ENCODE data around the gene RCAN3.
A peak's percentile ranks its signal among the peaks of the same experiment; 100 is the strongest.
"Not testable (repeated sequence)": the region's sequence is repeated elsewhere in the genome, so short reads cannot be mapped to it uniquely, and the experiment has no call there.

Gene RCAN3

DNA sequence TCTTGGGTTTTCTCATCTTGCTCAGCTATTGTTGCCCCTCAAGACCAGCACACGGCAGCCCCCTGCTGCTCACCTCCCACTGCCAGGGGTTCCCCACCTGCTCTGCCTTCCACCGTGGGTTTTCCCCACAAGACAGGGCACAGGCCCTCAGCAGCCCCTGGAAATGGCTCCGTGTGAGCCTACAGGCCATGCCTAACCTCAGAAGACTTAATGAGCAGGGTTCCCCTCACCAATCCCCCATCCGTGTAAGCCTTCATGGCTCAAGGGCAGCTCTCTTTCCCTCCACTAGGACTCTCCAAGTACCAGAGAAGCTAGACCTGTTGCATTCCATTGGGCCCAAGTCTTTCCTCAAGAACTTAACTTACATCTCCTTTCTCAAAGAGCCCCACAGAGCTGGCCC is 18.4 kb upstream of the RCAN3 start:
- Histone ChIP-seq H3K4me3 (ENCODE audit: low read depth, low read length) (no peak overlapping the region), H3K27ac (ENCODE audit: low read depth, low read length) (no peak overlapping the region), H3K4me1 (ENCODE audit: control insufficient read depth, insufficient read depth, low read length, unreplicated experiment) (no peaks in the 10 kb centered on the region), H2AFZ (ENCODE audit: low read length, unreplicated experiment) (no peak overlapping the region), H3K36me3 (ENCODE audit: insufficient read depth, low read length) (no peaks in the 10 kb centered on the region), H3K27me3 (ENCODE audit: insufficient read depth, low read length) (no peaks in the 10 kb centered on the region), H3K79me2 (ENCODE audit: control insufficient read depth, insufficient read depth, low read length, unreplicated experiment) (no peaks in the 10 kb centered on the region)

DNA sequence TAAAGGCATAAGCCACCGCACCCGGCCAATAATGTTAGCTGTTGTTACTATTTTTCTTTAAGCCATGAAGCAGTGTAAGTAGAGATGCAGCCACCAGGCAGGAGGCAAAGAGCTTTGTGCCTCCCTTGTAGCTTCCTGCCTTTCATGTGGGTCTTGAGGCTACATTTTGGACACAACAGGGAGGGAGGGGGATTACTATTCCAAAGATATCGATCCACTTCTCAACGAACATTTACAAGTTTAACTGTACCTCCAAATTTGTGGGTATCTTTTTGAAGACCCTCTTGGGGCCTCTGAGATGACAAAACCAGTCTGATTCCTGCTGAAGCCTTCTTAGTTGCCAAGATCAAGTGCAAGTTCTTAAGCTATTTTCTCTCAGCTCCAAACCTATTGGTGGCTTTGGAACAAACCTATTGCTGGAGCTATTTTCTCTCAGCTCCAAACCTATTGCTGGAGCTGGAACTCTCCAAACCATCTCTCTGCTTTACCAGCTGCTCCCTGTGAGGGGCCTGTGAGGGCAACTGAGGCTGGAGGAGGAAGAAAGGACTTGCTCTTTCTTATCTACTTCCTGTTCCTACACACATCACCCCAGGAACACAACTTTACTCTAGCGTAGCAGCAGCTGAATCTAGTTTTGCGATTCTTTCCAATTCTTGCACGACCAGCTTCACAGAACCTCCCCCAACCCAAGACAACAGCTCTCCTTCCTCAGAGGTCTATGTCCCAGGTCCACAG is 16.1 kb upstream of the RCAN3 start:
- H3K4me1 ChIP-seq (ENCODE audit: control insufficient read depth, insufficient read depth, low read length, unreplicated experiment) = peaks cover 1% of the 10 kb centered on the region
- H3K36me3 ChIP-seq (ENCODE audit: insufficient read depth, low read length) = no peaks in the 10 kb centered on the region
- H3K4me3 ChIP-seq (ENCODE audit: low read depth, low read length) = no peak overlapping the region
- H2AFZ ChIP-seq (ENCODE audit: low read length, unreplicated experiment) = no peak overlapping the region
- peaks cover 8% of the 10 kb centered on the region for H3K27me3 ChIP-seq (ENCODE audit: insufficient read depth, low read length)
- H3K79me2 ChIP-seq (ENCODE audit: control insufficient read depth, insufficient read depth, low read length, unreplicated experiment) = no peaks in the 10 kb centered on the region
- no peak overlapping the region for H3K27ac ChIP-seq (ENCODE audit: low read depth, low read length)

DNA sequence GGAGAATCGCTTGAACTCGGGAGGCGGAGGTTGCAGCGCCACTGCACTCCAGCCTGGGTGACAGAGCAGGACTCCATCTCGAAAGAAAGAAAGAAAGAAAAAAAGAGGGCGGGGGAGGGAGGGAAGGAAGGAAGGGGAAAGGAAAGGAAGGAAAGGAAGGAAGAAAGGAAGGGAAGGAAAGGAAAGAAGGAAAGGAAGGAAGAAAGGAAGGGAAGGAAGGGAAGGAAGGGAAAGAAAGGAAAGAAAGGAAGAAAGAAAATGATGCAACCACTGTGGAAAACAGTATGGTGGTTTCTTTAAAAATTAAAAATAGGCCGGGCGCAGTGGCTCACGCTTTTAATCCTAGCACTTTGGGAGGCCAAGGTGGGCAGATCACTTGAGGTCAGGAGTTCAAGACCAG is 15.2 kb upstream of the RCAN3 start:
- Histone ChIP-seq H3K27me3 (ENCODE audit: insufficient read depth, low read length) (peaks cover 10% of the 10 kb centered on the region), H3K4me1 (ENCODE audit: control insufficient read depth, insufficient read depth, low read length, unreplicated experiment) (peaks cover 7% of the 10 kb centered on the region), H2AFZ (ENCODE audit: low read length, unreplicated experiment) (no peak overlapping the region), H3K27ac (ENCODE audit: low read depth, low read length) (no peak overlapping the region), H3K79me2 (ENCODE audit: control insufficient read depth, insufficient read depth, low read length, unreplicated experiment) (no peaks in the 10 kb centered on the region), H3K36me3 (ENCODE audit: insufficient read depth, low read length) (no peaks in the 10 kb centered on the region), H3K4me3 (ENCODE audit: low read depth, low read length) (no peak overlapping the region)

DNA sequence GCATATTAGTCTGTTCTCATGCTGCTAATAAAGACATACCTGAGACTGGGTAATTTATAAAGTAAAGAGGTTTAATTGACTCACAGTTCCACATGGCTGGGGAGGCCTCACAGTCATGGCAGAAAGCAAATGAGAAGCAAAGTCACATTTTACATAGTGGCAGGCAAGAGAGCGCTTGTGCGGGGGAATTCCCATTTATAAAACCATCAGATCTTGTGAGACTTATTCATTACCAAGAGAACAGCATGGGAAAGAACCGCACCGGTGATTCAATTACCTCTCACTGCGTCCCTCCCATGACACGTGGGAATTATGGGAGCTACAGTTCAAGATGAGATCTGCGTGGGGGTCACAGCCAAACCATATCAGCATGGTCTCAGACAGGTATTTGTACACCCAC is 14.5 kb upstream of the RCAN3 start:
- H3K27ac ChIP-seq (ENCODE audit: low read depth, low read length); H3K4me3 ChIP-seq (ENCODE audit: low read depth, low read length); H2AFZ ChIP-seq (ENCODE audit: low read length, unreplicated experiment); H3K79me2 ChIP-seq (ENCODE audit: control insufficient read depth, insufficient read depth, low read length, unreplicated experiment); H3K36me3 ChIP-seq (ENCODE audit: insufficient read depth, low read length); H3K4me1 ChIP-seq (ENCODE audit: control insufficient read depth, insufficient read depth, low read length, unreplicated experiment): not testable (repeated sequence)
- H3K27me3 ChIP-seq (ENCODE audit: insufficient read depth, low read length) = peaks cover 10% of the 10 kb centered on the region

DNA sequence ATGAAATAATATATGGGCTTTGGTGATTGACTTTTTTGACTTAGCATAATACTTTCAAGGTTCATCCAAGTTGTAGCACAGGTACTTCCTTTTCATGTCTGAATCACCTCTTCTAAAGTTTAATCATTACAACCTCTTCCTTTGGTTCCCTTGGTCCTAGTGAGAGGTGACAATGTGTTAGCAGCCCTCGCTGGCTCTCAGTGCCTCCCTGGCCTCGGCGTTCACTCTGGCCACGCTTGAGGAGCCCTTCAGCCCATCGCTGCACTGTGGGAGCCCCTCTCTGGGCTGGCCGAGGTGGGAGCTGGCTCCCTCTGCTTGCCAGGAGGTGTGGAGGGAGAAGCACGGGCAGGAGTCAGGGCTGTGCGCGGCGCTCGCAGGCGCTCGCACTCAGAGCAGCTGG is 13.0 kb upstream of the RCAN3 start:
- H2AFZ ChIP-seq (ENCODE audit: low read length, unreplicated experiment) = no peak overlapping the region
- H3K4me1 ChIP-seq (ENCODE audit: control insufficient read depth, insufficient read depth, low read length, unreplicated experiment) = peaks cover 7% of the 10 kb centered on the region
- peaks cover 10% of the 10 kb centered on the region for H3K27me3 ChIP-seq (ENCODE audit: insufficient read depth, low read length)
- H3K36me3 ChIP-seq (ENCODE audit: insufficient read depth, low read length) = no peaks in the 10 kb centered on the region
- H3K4me3 ChIP-seq (ENCODE audit: low read depth, low read length) = no peak overlapping the region
- H3K79me2 ChIP-seq (ENCODE audit: control insufficient read depth, insufficient read depth, low read length, unreplicated experiment) = no peaks in the 10 kb centered on the region
- H3K27ac ChIP-seq (ENCODE audit: low read depth, low read length) = no peak overlapping the region

DNA sequence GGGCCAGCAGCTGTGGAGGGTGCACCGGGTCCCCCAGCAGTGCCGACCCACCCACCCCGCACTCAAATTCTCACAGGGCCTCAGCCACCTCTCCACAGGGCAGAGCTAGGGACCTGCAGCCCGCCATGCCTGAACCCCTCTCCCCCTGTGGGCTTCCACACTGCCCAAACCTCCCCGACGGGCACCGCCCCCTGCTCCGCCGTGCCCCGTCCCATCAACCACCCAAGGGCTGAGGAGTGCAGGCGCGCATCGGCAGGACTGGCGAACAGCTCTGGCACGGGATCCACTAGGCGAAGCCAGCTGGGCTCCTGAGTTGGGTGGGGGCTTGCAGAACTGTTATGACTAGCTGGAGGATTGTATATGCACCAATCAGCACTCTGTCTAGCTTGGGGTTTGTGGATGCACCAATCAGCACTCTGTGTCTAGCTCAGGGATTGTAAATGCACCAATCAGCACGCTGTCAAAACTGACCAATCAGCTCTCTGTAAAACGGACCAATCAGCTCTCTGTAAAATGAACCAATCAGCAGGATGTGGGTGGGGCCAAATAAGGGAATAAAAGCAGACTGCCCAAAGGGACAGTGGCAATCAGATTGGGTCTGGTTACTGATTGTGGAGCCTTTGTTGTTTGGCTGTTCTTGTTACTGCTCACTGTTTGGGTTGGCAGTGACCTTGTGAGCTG is 12.4 kb upstream of the RCAN3 start:
- H3K4me1 ChIP-seq (ENCODE audit: control insufficient read depth, insufficient read depth, low read length, unreplicated experiment) = peaks cover 7% of the 10 kb centered on the region
- no peaks in the 10 kb centered on the region for H3K79me2 ChIP-seq (ENCODE audit: control insufficient read depth, insufficient read depth, low read length, unreplicated experiment)
- H3K27me3 ChIP-seq (ENCODE audit: insufficient read depth, low read length) = peaks cover 10% of the 10 kb centered on the region
- H3K4me3 ChIP-seq (ENCODE audit: low read depth, low read length) = no peak overlapping the region
- H2AFZ ChIP-seq (ENCODE audit: low read length, unreplicated experiment) = no peak overlapping the region
- H3K27ac ChIP-seq (ENCODE audit: low read depth, low read length) = no peak overlapping the region
- H3K36me3 ChIP-seq (ENCODE audit: insufficient read depth, low read length) = no peaks in the 10 kb centered on the region

DNA sequence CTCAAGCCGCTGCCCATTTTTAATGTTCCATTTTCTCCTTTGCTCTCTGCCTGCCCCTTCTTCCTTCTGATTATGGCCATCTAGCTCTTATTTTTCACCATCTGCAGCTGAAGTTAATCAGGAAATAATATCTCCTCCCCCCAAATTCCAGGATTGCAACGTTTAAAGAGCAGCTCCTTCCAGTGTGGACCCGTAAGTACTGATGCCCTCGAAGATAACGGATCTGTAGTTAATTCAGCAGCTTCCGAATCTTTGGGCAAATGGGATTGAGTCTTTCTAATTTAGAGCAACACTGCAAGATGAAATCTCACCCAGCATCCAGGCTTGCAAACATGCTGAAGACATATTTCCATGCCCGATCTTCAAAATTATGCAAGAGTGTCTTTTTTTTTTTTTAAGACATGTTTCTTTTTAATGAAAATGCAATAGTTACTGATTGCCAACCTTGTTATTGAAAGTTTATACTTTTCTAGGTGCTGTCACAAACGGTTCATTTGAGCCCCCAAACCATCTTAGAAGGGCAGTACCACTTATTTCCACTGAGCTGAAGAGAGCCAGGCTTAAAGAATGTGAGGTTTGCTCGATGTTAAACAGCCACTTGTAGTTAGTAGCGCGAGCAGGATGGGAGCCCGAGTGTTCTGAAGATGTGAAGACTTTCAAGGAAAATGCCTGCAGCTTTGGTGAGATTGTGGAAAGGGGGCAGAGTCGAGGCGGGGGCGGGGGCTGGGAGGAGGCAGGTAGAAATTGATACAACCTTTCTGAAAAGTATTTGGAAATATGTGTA is 10.9 kb upstream of the RCAN3 start:
- Histone ChIP-seq H3K36me3 (ENCODE audit: insufficient read depth, low read length) (no peaks in the 10 kb centered on the region), H3K79me2 (ENCODE audit: control insufficient read depth, insufficient read depth, low read length, unreplicated experiment) (no peaks in the 10 kb centered on the region), H3K27me3 (ENCODE audit: insufficient read depth, low read length) (peaks cover 15% of the 10 kb centered on the region), H3K4me3 (ENCODE audit: low read depth, low read length) (peak overlapping the region; percentile 30; the same call in 1 of the 2 replicates), H2AFZ (ENCODE audit: low read length, unreplicated experiment) (peak overlapping the region; percentile 15), H3K4me1 (ENCODE audit: control insufficient read depth, insufficient read depth, low read length, unreplicated experiment) (peaks cover 7% of the 10 kb centered on the region), H3K27ac (ENCODE audit: low read depth, low read length) (no peak overlapping the region)

DNA sequence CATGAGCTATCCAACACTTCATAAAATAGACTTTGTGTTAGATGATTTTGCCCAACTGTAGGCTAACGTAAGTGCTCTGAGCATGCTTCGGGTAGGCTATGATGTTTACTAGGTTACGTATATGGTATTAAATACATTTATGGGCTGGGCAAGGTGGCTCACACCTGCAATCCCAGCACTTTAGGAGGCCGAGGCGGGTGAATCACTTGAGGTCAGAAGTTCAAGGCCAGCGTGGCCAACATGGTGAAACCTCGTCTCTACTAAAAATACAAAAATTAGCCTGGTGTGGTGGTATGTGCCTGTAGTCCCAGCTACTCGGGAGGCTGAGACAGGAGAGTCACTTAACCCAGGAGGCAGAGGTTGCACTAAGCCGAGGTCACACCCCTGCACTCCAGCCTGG is 9.7 kb upstream of the RCAN3 start:
- peaks cover 16% of the 10 kb centered on the region for H3K27me3 ChIP-seq (ENCODE audit: insufficient read depth, low read length)
- not testable (repeated sequence) for H3K4me1 ChIP-seq (ENCODE audit: control insufficient read depth, insufficient read depth, low read length, unreplicated experiment); H3K27ac ChIP-seq (ENCODE audit: low read depth, low read length); H2AFZ ChIP-seq (ENCODE audit: low read length, unreplicated experiment); H3K79me2 ChIP-seq (ENCODE audit: control insufficient read depth, insufficient read depth, low read length, unreplicated experiment); H3K36me3 ChIP-seq (ENCODE audit: insufficient read depth, low read length); H3K4me3 ChIP-seq (ENCODE audit: low read depth, low read length)

GRCh38 chr1:24493785-24494184 is 8.9 kb upstream of the RCAN3 start:
- Histone ChIP-seq H3K4me3 (ENCODE audit: low read depth, low read length) (no peak overlapping the region), H3K36me3 (ENCODE audit: insufficient read depth, low read length) (no peaks in the 10 kb centered on the region), H3K27me3 (ENCODE audit: insufficient read depth, low read length) (peaks cover 24% of the 10 kb centered on the region), H2AFZ (ENCODE audit: low read length, unreplicated experiment) (no peak overlapping the region), H3K79me2 (ENCODE audit: control insufficient read depth, insufficient read depth, low read length, unreplicated experiment) (no peaks in the 10 kb centered on the region), H3K4me1 (ENCODE audit: control insufficient read depth, insufficient read depth, low read length, unreplicated experiment) (peaks cover 7% of the 10 kb centered on the region), H3K27ac (ENCODE audit: low read depth, low read length) (no peak overlapping the region)

DNA sequence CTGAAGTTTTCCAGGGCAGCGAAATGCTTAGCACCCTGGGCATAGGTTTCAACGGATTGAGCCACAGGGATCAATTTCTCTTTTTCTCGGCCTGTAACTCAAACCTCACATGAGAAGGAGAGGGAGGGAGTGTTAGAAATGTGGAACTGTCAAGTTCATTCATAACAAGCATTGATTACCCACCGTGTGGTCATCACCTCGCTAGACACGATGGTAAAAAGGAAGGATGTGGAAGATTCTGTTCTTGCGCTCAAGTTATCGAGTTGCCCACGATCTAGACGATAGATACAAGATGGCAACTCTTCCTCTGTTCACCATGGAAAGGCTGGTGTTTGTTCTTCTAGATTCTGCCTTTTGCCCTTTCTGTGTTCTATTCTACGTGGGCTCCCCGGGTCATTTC is 4.0 kb upstream of the RCAN3 start:
- Histone ChIP-seq H3K4me1 (ENCODE audit: control insufficient read depth, insufficient read depth, low read length, unreplicated experiment) (peaks cover 8% of the 10 kb centered on the region), H3K27ac (ENCODE audit: low read depth, low read length) (no peak overlapping the region), H3K79me2 (ENCODE audit: control insufficient read depth, insufficient read depth, low read length, unreplicated experiment) (no peaks in the 10 kb centered on the region), H3K27me3 (ENCODE audit: insufficient read depth, low read length) (peaks cover 24% of the 10 kb centered on the region), H3K4me3 (ENCODE audit: low read depth, low read length) (no peak overlapping the region), H3K36me3 (ENCODE audit: insufficient read depth, low read length) (no peaks in the 10 kb centered on the region), H2AFZ (ENCODE audit: low read length, unreplicated experiment) (no peak overlapping the region)

Data from ACC112 (cell line).